ENCODE results near the gene CD36. TPM values are rescaled to one million over a fixed set of nuclear protein-coding genes. Genes with fewer than 3 reads are reported as not detected.

Gene CD36
- total RNA-seq, 1 experiment from 2014 or later, result 0.28 TPM

GRCh38 chr7:80609751-80610150, 28.7 kb upstream of the CD36 start:
- Histone ChIP-seq H3K56ac (ENCODE audit: insufficient read length, low read depth, low read length) (no peak overlapping the region), H2BK15ac (ENCODE audit: low read depth, low read length) (no peak overlapping the region), H4K8ac (replicated peaks; ENCODE audit: insufficient read length, low read depth, low read length) (no peak overlapping the region), H3K79me2 (ENCODE audit: insufficient read depth, low read length) (no peaks in the 10 kb centered on the region), H2AK5ac (ENCODE audit: insufficient read length, low read length) (no peak overlapping the region), H3K4ac (ENCODE audit: low read depth, low read length) (no peak overlapping the region), H4K91ac (ENCODE audit: insufficient read length, low read depth, low read length) (no peak overlapping the region), H3K18ac (ENCODE audit: insufficient read length, low read depth, low read length) (no peak overlapping the region), H3K4me2 (ENCODE audit: insufficient read depth, insufficient read length, low read length) (no peak overlapping the region), H3K27me3 (ENCODE audit: insufficient read depth, low read length) (no peaks in the 10 kb centered on the region), H2BK5ac (ENCODE audit: insufficient read length, low read length) (no peak overlapping the region), H3K4me1 (ENCODE audit: insufficient read depth, low read length) (no peaks in the 10 kb centered on the region; the same call in 1 of the 2 replicates), H2BK120ac (ENCODE audit: low read depth, low read length, poor library complexity, severe bottlenecking) (no peak overlapping the region), H3K9ac (ENCODE audit: extremely low read depth, insufficient read length, low read length) (no peak overlapping the region), H2BK12ac (ENCODE audit: insufficient read length, low read depth, low read length) (no peak overlapping the region), H3K9me3 (ENCODE audit: control insufficient read depth, low read depth, low read length) (no peaks in the 10 kb centered on the region), H3T11ph (ENCODE audit: low read length) (no peak overlapping the region), H3K14ac (ENCODE audit: insufficient read depth, low read length) (no peak overlapping the region), H3K23ac (ENCODE audit: insufficient read length, low read depth, low read length) (no peak overlapping the region), H3K79me1 (ENCODE audit: insufficient read depth, low read depth, low read length, poor library complexity, severe bottlenecking) (no peaks in the 10 kb centered on the region), H4K5ac (ENCODE audit: insufficient read length, low read depth, low read length) (no peak overlapping the region), H3K27ac (ENCODE audit: insufficient read length, low read depth, low read length) (no peak overlapping the region), H2AFZ (ENCODE audit: low read length) (no peak overlapping the region), H2BK20ac (ENCODE audit: low read depth, low read length, poor library complexity, severe bottlenecking) (no peak overlapping the region), H3K23me2 (ENCODE audit: insufficient read length, low read depth, low read length, poor library complexity, severe bottlenecking) (no peaks in the 10 kb centered on the region), H4K20me1 (ENCODE audit: control insufficient read depth, insufficient read depth, insufficient read length) (no peaks in the 10 kb centered on the region)
- no CpG with 5 or more reads among the region's 1 CpG for WGBS (ENCODE audit: extremely low coverage, insufficient read length, low lambda C conversion rate)
- Mint-ChIP-seq H3K27ac (no peak overlapping the region), H3K4me1 (peaks cover 14 to 15% of the 10 kb centered on the region in 2 experiments), H3K9me3 (no peaks in the 10 kb centered on the region), H3K27me3 (ENCODE audit: low read depth) (no peaks in the 10 kb centered on the region), H3K4me3 (no peak overlapping the region), H3K36me3 (ENCODE audit: insufficient read depth in 1 of 3, low read depth in 3 of 3) (no peaks in the 10 kb centered on the region)
- no peak for TF ChIP-seq CTCF (conservative IDR thresholded peaks at IDR 0.05)
- no peak for DNase-seq

Measured in H9 (cell line).